Testis (tissue), 3 donors: ENCODE measurements around the gene KDM3B. TPM values are rescaled to one million over a fixed set of nuclear protein-coding genes. Genes with fewer than 3 reads are reported as not detected.

Experiments used
- DNase-seq: peaks from one replicate; pipeline ENCODE4 v3.0.0-alpha.2; 2019
- H3K27ac ChIP-seq, 2 donors: fragments of 200-600 bp; sonication (generic); one replicate each; pipeline ENCODE4 v1.5.1; 2019
- H3K27me3 ChIP-seq: fragments of 200-600 bp; sonication (generic); one replicate; pipeline ENCODE4 v1.5.1; 2019
- H3K36me3 ChIP-seq: fragments of 200-600 bp; sonication (generic); one replicate; pipeline ENCODE4 v1.5.1; 2017; ENCODE audit warnings: low read depth; ENCODE audit errors: missing control alignments
- H3K4me1 ChIP-seq: fragments of 200-600 bp; sonication (generic); one replicate; pipeline ENCODE4 v1.5.1; 2019
- H3K4me3 ChIP-seq, 2 donors: fragments of 200-600 bp; sonication (generic); one replicate each; pipeline ENCODE4 v1.5.1; 2017 to 2019
- H3K9me3 ChIP-seq: fragments of 200-600 bp; sonication (generic); one replicate; pipeline ENCODE4 v1.5.1; 2017
- CTCF ChIP-seq, 3 experiments: fragments of 450-650 bp in 2 of 3; fragments of 200-600 bp in 1 of 3; sonication (generic) in 1 of 3; IDR thresholded peaks; one replicate each; pipeline ENCODE4 v1.5.1; 2016 to 2019; ENCODE audit warnings: antibody characterized with exemption in 3 of 3, mild to moderate bottlenecking in 2 of 3, moderate library complexity in 1 of 3
- POLR2A ChIP-seq: fragments of 450-650 bp; IDR thresholded peaks from one replicate; pipeline ENCODE4 v1.6.1; 2017; ENCODE audit warnings: antibody characterized with exemption, mild to moderate bottlenecking, moderate library complexity
- WGBS, 2 donors: methylation state at CpG; one replicate each; pipeline ENCODE4 v1.1.5; 2018; 5-methylcytosine and 5-hydroxymethylcytosine counted together
- intact Hi-C: fragments of 100-400 bp; cut with DNase I; formaldehyde crosslinking; loops from one replicate; pipeline ENCODE4 v1.15.1; 2023; ENCODE audit warnings: low total_unique reads
- polyA plus RNA-seq: library from polyadenylated mRNA; stranded (reverse); fragments of 350-450 nt; fragmentation: Illumina TruSeq; extraction: RNeasy Lipid Tissue Mini Kit (QIAGEN cat#74804); gene quantifications from one replicate; pipeline ENCODE4 v1.2.3, GENCODE V29; 2014; ENCODE audit warnings: low read depth, low replicate concordance; ENCODE audit not compliant: insufficient read depth
- total RNA-seq, 2 donors: library from RNA; depleted of rRNA; stranded (reverse); fragments of >200 nt; gene quantifications; one replicate each; pipeline ENCODE4 v1.2.3, GENCODE V29; 2016

KDM3B gene
- total and polyA plus RNA-seq, 3 donors from 2014 or later, result 61.8 to 85.3 (median 81.1) TPM

DNA sequence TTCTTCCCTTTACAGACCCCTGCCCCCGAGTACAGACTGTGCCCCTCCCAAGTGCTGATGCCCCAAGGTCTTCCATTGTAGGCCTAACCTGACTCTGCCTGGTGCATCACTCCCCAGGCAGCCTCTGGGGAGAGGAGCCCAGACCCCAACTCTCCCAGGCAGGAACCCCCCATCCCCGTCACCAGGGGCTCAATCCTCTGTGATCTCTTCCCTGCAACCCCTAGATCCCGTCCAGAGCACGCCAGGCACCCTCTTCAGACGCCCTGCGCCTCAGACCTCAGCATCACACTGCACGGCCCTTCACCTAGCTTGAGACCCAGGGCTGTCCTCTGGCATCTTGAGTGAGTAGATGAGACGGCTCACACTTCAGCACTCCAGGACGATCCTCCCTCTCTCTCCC, 106.4 kb downstream of the KDM3B start:
- Histone ChIP-seq H3K4me3 (no peak overlapping the region), H3K4me1 (peaks cover 25% of the 10 kb centered on the region), H3K9me3 (no peaks in the 10 kb centered on the region), H3K27me3 (no peaks in the 10 kb centered on the region), H3K27ac (no peak overlapping the region), H3K36me3 (no peaks in the 10 kb centered on the region)
- no peak for DNase-seq
- intact Hi-C loops, result loop anchor here (10.0 kb wide), 1 partner anchor 46 kb away; no protein-coding TSS in a partner anchor
- TF ChIP-seq POLR2A (no peak), CTCF (IDR thresholded peaks at IDR 0.05) (no peak)
- WGBS, 2 donors, result 79 to 80% methylated on average over 9 of the region's 9 CpGs

DNA sequence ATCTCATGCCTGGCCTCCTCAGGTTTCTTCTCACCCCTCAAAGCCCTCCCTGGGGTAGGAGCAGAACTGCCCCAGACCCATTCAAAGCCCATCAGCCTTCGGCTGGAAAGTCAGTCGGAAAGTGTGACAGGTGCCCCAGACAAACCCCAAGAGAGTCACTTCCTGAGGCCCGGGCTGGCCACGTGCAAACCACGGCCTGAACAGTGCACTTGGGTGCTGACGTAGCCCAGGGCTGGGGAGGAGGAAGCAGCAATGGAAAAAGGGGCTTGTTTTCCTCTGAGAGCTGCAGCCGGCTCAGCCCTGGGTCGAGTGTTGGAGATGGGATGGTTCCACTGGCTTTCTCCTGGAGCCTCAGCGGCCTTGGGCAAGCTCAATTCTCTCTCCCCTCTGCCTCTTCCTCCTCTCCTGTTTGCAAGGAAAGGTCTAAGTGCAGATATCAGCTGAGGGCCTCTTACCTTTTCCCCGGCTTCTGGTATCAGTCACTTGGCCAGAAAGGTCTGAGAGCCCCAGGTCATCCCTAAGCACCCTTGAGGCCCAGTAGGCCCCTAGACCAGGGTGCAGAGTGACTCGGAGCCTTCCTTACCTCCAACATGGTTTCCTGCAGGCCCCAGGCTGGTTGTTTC, 106.9 kb downstream of the KDM3B start:
- H3K4me3 ChIP-seq, result no peak overlapping the region
- intact Hi-C loops, result loop anchor here (10.0 kb wide), 1 partner anchor 45 kb away; no protein-coding TSS in a partner anchor
- H3K4me1 ChIP-seq, result peaks cover 25% of the 10 kb centered on the region
- 65 to 78% methylated on average over 9 to 11 of the region's 11 CpGs for WGBS, 2 donors
- H3K9me3 ChIP-seq, result no peaks in the 10 kb centered on the region
- no peak overlapping the region for H3K27ac ChIP-seq
- TF ChIP-seq POLR2A (no peak), CTCF (IDR thresholded peaks at IDR 0.05) (no peak)
- no peaks in the 10 kb centered on the region for H3K36me3 ChIP-seq
- no peaks in the 10 kb centered on the region for H3K27me3 ChIP-seq
- DNase-seq, result no peak

GRCh38 chr5:138460032-138460693, 107.7 kb downstream of the KDM3B start:
- H3K36me3 ChIP-seq, result no peaks in the 10 kb centered on the region
- no peaks in the 10 kb centered on the region for H3K27me3 ChIP-seq
- no peak overlapping the region for H3K4me3 ChIP-seq
- intact Hi-C loops, result no loop called here
- no peak for DNase-seq
- H3K4me1 ChIP-seq, result peaks cover 25% of the 10 kb centered on the region
- WGBS, 2 donors, result 72 to 98% methylated on average over 3 to 4 of the region's 4 CpGs
- H3K9me3 ChIP-seq, result no peaks in the 10 kb centered on the region
- TF ChIP-seq POLR2A (no peak), CTCF (IDR thresholded peaks at IDR 0.05) (no peak)
- H3K27ac ChIP-seq, result no peak overlapping the region

- no peak for TF ChIP-seq CTCF (IDR thresholded peaks at IDR 0.05)
- TF ChIP-seq POLR2A, result no peak
- no peaks in the 10 kb centered on the region for H3K9me3 ChIP-seq
- H3K27ac ChIP-seq, result no peak overlapping the region
- H3K4me3 ChIP-seq, result no peak overlapping the region
- intact Hi-C loops, result no loop called here
- no peaks in the 10 kb centered on the region for H3K27me3 ChIP-seq
- peaks cover 25% of the 10 kb centered on the region for H3K4me1 ChIP-seq
- 63 to 79% methylated on average over 11 of the region's 11 CpGs for WGBS, 2 donors
- DNase-seq, result no peak
- H3K36me3 ChIP-seq, result no peaks in the 10 kb centered on the region
These were observed 109.0 kb downstream of the KDM3B start for GRCh38 chr5:138461343-138462125.
